WTC11 (cell line): Measurements from ENCODE around the gene GPR137B. TPM values are rescaled to one million over a fixed set of nuclear protein-coding genes. Genes with fewer than 3 reads are reported as not detected.

Source experiments
- ATAC-seq: fragments of 200-7000 bp; cut with Tn5 transposase; 2 replicates; pipeline ENCODE4 v1.10.0; 2021; ENCODE audit warnings: mild to moderate bottlenecking, moderate library complexity
- CTCF ChIA-PET: fragments of 300-600 bp; sonication (Branson Sonifier 250); formaldehyde crosslinking; loops from one replicate; lab custom pipeline; 2021; ENCODE audit warnings: antibody characterized with exemption; lab: Charles Lee
- POLR2A ChIA-PET: fragments of 350-600 bp; sonication (Branson Sonifier 250); formaldehyde crosslinking; loops from one replicate; lab custom pipeline; 2021; ENCODE audit warnings: antibody characterized with exemption; lab: Charles Lee
- DNase-seq: peaks from one replicate; pipeline ENCODE4 v3.0.0; 2021; ENCODE audit warnings: low spot score
- H3K27ac Mint-ChIP-seq: 2 replicates; pipeline ENCODE4 v1.8.0; 2021; ENCODE audit warnings: mixed read lengths
- H3K27me3 Mint-ChIP-seq: 2 replicates; pipeline ENCODE4 v1.8.0; 2021; ENCODE audit warnings: low read depth, mild to moderate bottlenecking, moderate library complexity, mixed read lengths
- H3K36me3 Mint-ChIP-seq: 2 replicates; pipeline ENCODE4 v1.8.0; 2021; ENCODE audit warnings: mixed read lengths
- H3K4me1 Mint-ChIP-seq: 2 replicates; pipeline ENCODE4 v1.8.0; 2022; ENCODE audit warnings: mixed read lengths
- H3K4me3 Mint-ChIP-seq: 2 replicates; pipeline ENCODE4 v1.8.0; 2021; ENCODE audit warnings: mild to moderate bottlenecking, moderate library complexity, mixed read lengths
- H3K9me3 Mint-ChIP-seq: 2 replicates; pipeline ENCODE4 v1.8.0; 2021; ENCODE audit warnings: mixed read lengths
- IRF2 ChIP-seq: sonication (generic); formaldehyde crosslinking; IDR thresholded peaks from 2 replicates; pipeline ENCODE4 v1.8.0; 2022; ENCODE audit warnings: low read depth, missing genetic modification reagents, borderline replicate concordance
- MAX ChIP-seq: sonication (generic); formaldehyde crosslinking; IDR thresholded peaks from 2 replicates; pipeline ENCODE4 v1.8.0; 2022; ENCODE audit warnings: mild to moderate bottlenecking, missing genetic modification reagents
- MXD4 ChIP-seq: fragments of 250-450 bp; sonication (Bioruptor Pico); IDR thresholded peaks from 2 replicates; pipeline ENCODE4 v1.8.0; 2021; ENCODE audit warnings: mild to moderate bottlenecking, moderate library complexity, borderline replicate concordance
- MYBL2 ChIP-seq: sonication (generic); formaldehyde crosslinking; IDR thresholded peaks from 2 replicates; pipeline ENCODE4 v1.8.1; 2023; ENCODE audit warnings: mild to moderate bottlenecking, moderate library complexity, missing genetic modification reagents
- SMAD3 ChIP-seq: sonication (generic); formaldehyde crosslinking; IDR thresholded peaks from 2 replicates; pipeline ENCODE4 v1.8.0; 2022; ENCODE audit warnings: missing genetic modification reagents, mild to moderate bottlenecking, borderline replicate concordance
- SMAD4 ChIP-seq: sonication (generic); formaldehyde crosslinking; IDR thresholded peaks from 2 replicates; pipeline ENCODE4 v1.8.0; 2022; ENCODE audit warnings: mild to moderate bottlenecking, missing genetic modification reagents
- STAT6 ChIP-seq: sonication (generic); formaldehyde crosslinking; conservative IDR thresholded peaks from 2 replicates; pipeline ENCODE4 v1.8.1; 2023; ENCODE audit warnings: mild to moderate bottlenecking, low read depth, missing genetic modification reagents, moderate library complexity
- ZNF423 ChIP-seq: fragments of 250-450 bp; sonication (Bioruptor Pico); IDR thresholded peaks from 2 replicates; pipeline ENCODE4 v2.1.2; 2022; ENCODE audit warnings: mild to moderate bottlenecking, moderate library complexity
- total RNA-seq: library from RNA; stranded (reverse); gene quantifications from 3 replicates; pipeline ENCODE4 v1.2.3, GENCODE V29; 2021
- TF ChIP-seq, protein P1 (sequence below): fragments of 250-450 bp; sonication (Bioruptor Pico); conservative IDR thresholded peaks from 2 replicates; pipeline ENCODE4 v1.9.0; 2021; ENCODE audit warnings: mild to moderate bottlenecking
- TF ChIP-seq, protein P2 (sequence below): fragments of 250-450 bp; sonication (Bioruptor Pico); IDR thresholded peaks from 2 replicates; pipeline ENCODE4 v2.1.2; 2022; ENCODE audit warnings: mild to moderate bottlenecking, moderate library complexity
- TF ChIP-seq, protein P3 (sequence below): sonication (generic); formaldehyde crosslinking; IDR thresholded peaks from 2 replicates; pipeline ENCODE4 v1.8.1; 2023; ENCODE audit warnings: mild to moderate bottlenecking, missing genetic modification reagents
- TF ChIP-seq, protein P4 (sequence below): sonication (generic); formaldehyde crosslinking; IDR thresholded peaks from 2 replicates; pipeline ENCODE4 v1.8.1; 2022; ENCODE audit warnings: low read depth, mild to moderate bottlenecking, moderate library complexity, missing genetic modification reagents, borderline replicate concordance
- TF ChIP-seq, protein P5 (sequence below): sonication (generic); formaldehyde crosslinking; IDR thresholded peaks from 2 replicates; pipeline ENCODE4 v1.8.1; 2023; ENCODE audit warnings: mild to moderate bottlenecking, missing genetic modification reagents, borderline replicate concordance

GPR137B gene
- total RNA-seq, 1 experiment from 2014 or later: 6.3 TPM

DNA sequence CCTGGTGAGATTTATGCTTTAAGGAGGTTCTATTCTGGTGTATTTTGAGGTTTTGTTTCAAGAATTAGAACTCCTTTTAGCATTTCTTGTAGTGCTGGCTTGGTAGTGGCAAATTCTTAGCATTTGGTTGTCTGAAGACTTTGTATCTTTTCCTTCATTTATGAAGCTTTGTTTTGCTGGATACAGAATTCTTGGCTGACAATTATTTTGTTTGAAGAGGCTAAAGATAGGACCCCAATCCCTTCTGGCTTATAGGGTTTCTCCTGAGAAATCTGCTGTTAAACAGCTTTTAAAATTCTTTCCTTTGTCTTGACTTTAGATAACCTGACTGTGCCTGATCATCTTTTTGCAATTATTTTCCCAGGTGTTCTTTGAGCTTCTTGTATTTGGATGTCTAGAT lies 58.6 kb downstream of the GPR137B start:
- no peak for TF ChIP-seq SMAD4 (CRISPR knock-in tag)
- TF ChIP-seq IRF2 (CRISPR knock-in tag): no peak
- TF ChIP-seq, protein P1, sequence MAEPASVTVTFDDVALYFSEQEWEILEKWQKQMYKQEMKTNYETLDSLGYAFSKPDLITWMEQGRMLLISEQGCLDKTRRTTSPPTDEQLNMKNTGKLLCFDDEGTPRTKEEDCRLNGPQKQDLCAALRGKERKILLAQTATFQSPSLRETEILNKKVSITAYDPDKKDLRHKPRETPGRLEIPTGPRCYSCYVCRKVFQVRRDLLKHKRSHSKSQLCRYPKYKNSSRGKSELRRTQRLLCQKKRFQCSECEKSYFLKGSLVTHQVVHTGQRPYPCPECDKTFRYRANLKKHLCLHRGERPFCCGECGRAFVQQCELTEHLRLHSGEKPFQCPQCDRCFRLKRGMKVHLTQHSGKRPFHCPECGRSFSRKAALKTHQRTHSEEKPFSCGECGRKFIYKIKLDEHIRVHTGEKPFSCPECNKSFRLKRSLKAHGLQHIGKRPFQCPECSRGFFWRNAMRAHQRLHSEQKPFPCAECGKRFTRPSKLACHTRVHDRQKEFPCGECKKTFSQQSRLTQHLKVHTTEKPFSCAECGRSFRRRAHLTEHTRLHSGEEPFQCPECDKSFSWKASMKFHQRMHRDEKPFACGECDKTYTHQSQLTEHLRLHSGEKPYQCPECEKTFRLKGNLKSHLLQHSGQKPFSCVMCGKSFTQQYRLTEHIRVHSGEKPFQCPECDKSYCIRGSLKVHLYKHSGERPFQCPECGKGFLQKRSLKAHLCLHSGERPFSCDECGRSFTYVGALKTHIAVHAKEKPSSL (CRISPR knock-in tag): no peak
- TF ChIP-seq MYBL2 (CRISPR knock-in tag): no peak
- no peak for TF ChIP-seq MXD4 (CRISPR knock-in tag)
- TF ChIP-seq ZNF423 (CRISPR knock-in tag): no peak
- TF ChIP-seq STAT6: no peak
- no peak for TF ChIP-seq MAX (CRISPR knock-in tag)
- TF ChIP-seq, protein P2, sequence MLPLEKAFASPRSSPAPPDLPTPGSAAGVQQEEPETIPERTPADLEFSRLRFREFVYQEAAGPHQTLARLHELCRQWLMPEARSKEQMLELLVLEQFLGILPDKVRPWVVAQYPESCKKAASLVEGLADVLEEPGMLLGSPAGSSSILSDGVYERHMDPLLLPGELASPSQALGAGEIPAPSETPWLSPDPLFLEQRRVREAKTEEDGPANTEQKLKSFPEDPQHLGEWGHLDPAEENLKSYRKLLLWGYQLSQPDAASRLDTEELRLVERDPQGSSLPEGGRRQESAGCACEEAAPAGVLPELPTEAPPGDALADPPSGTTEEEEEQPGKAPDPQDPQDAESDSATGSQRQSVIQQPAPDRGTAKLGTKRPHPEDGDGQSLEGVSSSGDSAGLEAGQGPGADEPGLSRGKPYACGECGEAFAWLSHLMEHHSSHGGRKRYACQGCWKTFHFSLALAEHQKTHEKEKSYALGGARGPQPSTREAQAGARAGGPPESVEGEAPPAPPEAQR: no peak
- TF ChIP-seq SMAD3 (CRISPR knock-in tag): no peak
- TF ChIP-seq, protein P3, sequence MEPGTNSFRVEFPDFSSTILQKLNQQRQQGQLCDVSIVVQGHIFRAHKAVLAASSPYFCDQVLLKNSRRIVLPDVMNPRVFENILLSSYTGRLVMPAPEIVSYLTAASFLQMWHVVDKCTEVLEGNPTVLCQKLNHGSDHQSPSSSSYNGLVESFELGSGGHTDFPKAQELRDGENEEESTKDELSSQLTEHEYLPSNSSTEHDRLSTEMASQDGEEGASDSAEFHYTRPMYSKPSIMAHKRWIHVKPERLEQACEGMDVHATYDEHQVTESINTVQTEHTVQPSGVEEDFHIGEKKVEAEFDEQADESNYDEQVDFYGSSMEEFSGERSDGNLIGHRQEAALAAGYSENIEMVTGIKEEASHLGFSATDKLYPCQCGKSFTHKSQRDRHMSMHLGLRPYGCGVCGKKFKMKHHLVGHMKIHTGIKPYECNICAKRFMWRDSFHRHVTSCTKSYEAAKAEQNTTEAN (CRISPR knock-in tag): no peak
- TF ChIP-seq, protein P4, sequence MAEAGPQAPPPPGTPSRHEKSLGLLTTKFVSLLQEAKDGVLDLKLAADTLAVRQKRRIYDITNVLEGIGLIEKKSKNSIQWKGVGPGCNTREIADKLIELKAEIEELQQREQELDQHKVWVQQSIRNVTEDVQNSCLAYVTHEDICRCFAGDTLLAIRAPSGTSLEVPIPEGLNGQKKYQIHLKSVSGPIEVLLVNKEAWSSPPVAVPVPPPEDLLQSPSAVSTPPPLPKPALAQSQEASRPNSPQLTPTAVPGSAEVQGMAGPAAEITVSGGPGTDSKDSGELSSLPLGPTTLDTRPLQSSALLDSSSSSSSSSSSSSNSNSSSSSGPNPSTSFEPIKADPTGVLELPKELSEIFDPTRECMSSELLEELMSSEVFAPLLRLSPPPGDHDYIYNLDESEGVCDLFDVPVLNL: no peak
- TF ChIP-seq, protein P5, sequence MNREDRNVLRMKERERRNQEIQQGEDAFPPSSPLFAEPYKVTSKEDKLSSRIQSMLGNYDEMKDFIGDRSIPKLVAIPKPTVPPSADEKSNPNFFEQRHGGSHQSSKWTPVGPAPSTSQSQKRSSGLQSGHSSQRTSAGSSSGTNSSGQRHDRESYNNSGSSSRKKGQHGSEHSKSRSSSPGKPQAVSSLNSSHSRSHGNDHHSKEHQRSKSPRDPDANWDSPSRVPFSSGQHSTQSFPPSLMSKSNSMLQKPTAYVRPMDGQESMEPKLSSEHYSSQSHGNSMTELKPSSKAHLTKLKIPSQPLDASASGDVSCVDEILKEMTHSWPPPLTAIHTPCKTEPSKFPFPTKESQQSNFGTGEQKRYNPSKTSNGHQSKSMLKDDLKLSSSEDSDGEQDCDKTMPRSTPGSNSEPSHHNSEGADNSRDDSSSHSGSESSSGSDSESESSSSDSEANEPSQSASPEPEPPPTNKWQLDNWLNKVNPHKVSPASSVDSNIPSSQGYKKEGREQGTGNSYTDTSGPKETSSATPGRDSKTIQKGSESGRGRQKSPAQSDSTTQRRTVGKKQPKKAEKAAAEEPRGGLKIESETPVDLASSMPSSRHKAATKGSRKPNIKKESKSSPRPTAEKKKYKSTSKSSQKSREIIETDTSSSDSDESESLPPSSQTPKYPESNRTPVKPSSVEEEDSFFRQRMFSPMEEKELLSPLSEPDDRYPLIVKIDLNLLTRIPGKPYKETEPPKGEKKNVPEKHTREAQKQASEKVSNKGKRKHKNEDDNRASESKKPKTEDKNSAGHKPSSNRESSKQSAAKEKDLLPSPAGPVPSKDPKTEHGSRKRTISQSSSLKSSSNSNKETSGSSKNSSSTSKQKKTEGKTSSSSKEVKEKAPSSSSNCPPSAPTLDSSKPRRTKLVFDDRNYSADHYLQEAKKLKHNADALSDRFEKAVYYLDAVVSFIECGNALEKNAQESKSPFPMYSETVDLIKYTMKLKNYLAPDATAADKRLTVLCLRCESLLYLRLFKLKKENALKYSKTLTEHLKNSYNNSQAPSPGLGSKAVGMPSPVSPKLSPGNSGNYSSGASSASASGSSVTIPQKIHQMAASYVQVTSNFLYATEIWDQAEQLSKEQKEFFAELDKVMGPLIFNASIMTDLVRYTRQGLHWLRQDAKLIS (CRISPR knock-in tag): no peak
- ATAC-seq (no peak), DNase-seq (no peak)
- no peak overlapping the region for H3K27ac Mint-ChIP-seq
- ChIA-PET POLR2A (no interaction called here), CTCF (no interaction called here)
- H3K27me3 Mint-ChIP-seq: no peaks in the 10 kb centered on the region; the same call in 1 of the 2 replicates
- H3K9me3 Mint-ChIP-seq: peaks cover 42% of the 10 kb centered on the region
- H3K4me1 Mint-ChIP-seq: no peaks in the 10 kb centered on the region
- no peak overlapping the region for H3K4me3 Mint-ChIP-seq
- peaks cover 48% of the 10 kb centered on the region for H3K36me3 Mint-ChIP-seq
